Activated naive CD4-positive, alpha-beta T cell treated with anti-CD3 and anti-CD28 coated beads for 36 hours (primary cell): Measurements from ENCODE around the gene ALK. TPM values are rescaled to one million over a fixed set of nuclear protein-coding genes. Genes with fewer than 3 reads are reported as not detected.

Source experiments
- CTCF ChIA-PET: fragments of 350-600 bp; sonication (Branson Sonifier 250); formaldehyde crosslinking; loops from one replicate; lab custom pipeline; 2021; ENCODE audit warnings: antibody characterized with exemption; lab: Charles Lee
- DNase-seq: peaks from one replicate; pipeline ENCODE4 v3.0.0-alpha.2; 2020
- H3K27ac Mint-ChIP-seq: one replicate; pipeline ENCODE4 v1.8.0; 2021; ENCODE audit warnings: mild to moderate bottlenecking, mixed read lengths
- H3K27me3 Mint-ChIP-seq: one replicate; pipeline ENCODE4 v1.8.0; 2021; ENCODE audit warnings: low read depth, mixed read lengths
- H3K36me3 Mint-ChIP-seq: one replicate; pipeline ENCODE4 v1.8.0; 2021; ENCODE audit warnings: low read depth, mixed read lengths
- H3K4me1 Mint-ChIP-seq: one replicate; pipeline ENCODE4 v1.8.0; 2021; ENCODE audit warnings: low read depth, mixed read lengths
- H3K4me3 Mint-ChIP-seq: one replicate; pipeline ENCODE4 v1.8.0; 2021; ENCODE audit warnings: mild to moderate bottlenecking, moderate library complexity, mixed read lengths
- H3K9me3 Mint-ChIP-seq: one replicate; pipeline ENCODE4 v1.8.0; 2021; ENCODE audit warnings: mixed read lengths
- intact Hi-C: fragments of 100-400 bp; cut with micrococcal nuclease; formaldehyde crosslinking; loops from one replicate; pipeline ENCODE4 v1.15.1; 2023
- total RNA-seq, 2 experiments: library from RNA; stranded (reverse); gene quantifications; one replicate each; pipeline ENCODE4 v1.2.3, GENCODE V29; 2021

The ALK gene
- total RNA-seq, 2 experiments from 2014 or later: not detected

DNA sequence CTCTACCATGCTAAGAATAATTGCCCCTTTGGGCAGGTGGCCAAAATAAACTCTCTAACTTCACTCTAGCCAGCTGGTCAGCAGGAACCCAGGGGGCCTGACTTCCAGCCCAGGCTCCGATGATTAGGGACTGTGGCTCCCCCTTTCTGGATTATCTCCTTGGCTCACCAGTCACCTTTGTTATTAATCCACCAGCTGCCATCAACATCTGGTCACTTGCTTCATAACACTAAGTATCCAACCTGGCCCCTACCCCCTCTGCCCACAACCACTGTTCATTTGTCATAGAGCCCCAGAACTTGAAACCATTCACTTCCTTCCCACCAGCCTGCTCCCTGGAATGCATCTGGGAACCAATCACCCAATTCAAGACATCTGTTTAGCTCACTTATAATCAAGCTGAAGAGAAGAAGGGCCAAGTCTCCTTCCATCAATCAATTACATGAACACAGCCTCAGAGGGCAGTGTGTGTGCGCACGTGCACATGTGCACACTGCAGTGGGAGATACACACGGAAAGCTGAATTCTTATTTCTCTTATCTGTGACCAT, 215.1 kb downstream of the ALK start:
- peaks cover 2% of the 10 kb centered on the region for H3K27me3 Mint-ChIP-seq
- no peaks in the 10 kb centered on the region for H3K36me3 Mint-ChIP-seq
- DNase-seq: no peak
- no peaks in the 10 kb centered on the region for H3K9me3 Mint-ChIP-seq
- no peak overlapping the region for H3K4me3 Mint-ChIP-seq
- H3K27ac Mint-ChIP-seq: no peak overlapping the region
- CTCF ChIA-PET: no interaction called here
- intact Hi-C loops: no loop called here
- H3K4me1 Mint-ChIP-seq: no peaks in the 10 kb centered on the region

DNA sequence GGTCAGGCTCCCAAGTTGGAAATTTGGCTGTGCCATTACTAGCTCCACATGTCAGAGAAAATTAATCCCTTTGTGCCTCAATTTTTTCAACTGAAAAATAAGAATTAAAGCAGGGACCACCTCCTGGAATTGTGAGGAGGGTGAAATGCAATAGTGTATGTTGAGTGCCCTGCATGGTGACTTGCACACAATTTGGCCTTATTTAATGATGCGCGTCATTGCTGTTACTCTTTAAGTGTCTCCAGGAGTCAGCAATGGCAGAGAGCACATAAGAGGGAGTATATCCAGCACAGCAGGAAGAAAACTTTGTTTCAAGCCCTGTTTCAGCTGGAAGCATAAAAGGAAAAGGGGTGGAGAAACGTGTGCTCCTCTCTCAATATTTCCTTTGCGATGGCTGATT, 215.8 kb downstream of the ALK start:
- no peaks in the 10 kb centered on the region for H3K36me3 Mint-ChIP-seq
- H3K27me3 Mint-ChIP-seq: peaks cover 2% of the 10 kb centered on the region
- no peak for DNase-seq
- H3K4me1 Mint-ChIP-seq: no peaks in the 10 kb centered on the region
- no peak overlapping the region for H3K27ac Mint-ChIP-seq
- H3K9me3 Mint-ChIP-seq: no peaks in the 10 kb centered on the region
- intact Hi-C loops: no loop called here
- CTCF ChIA-PET: no interaction called here
- H3K4me3 Mint-ChIP-seq: no peak overlapping the region

DNA sequence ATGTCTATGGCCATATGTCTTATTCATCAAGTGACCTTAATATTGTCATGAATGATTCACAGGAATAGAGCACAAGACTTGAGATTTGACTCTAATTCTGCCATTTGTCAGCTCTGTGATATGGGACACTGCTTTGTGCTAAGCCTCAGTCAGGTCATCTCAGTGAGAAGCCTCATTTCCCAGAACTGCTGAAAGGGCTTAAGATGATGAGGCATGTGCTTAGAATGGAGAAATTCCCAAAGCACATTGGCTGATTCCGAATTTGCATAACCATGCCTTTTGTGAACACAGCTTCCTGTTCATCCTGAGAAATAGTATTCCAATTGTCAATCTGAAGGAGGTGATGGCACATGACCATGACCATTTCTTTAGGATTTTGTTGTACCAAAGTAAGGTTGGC, 218.1 kb downstream of the ALK start:
- H3K4me3 Mint-ChIP-seq: no peak overlapping the region
- H3K27ac Mint-ChIP-seq: no peak overlapping the region
- DNase-seq: no peak
- intact Hi-C loops: no loop called here
- peaks cover 2% of the 10 kb centered on the region for H3K27me3 Mint-ChIP-seq
- H3K4me1 Mint-ChIP-seq: no peaks in the 10 kb centered on the region
- H3K9me3 Mint-ChIP-seq: no peaks in the 10 kb centered on the region
- CTCF ChIA-PET: no interaction called here
- no peaks in the 10 kb centered on the region for H3K36me3 Mint-ChIP-seq

DNA sequence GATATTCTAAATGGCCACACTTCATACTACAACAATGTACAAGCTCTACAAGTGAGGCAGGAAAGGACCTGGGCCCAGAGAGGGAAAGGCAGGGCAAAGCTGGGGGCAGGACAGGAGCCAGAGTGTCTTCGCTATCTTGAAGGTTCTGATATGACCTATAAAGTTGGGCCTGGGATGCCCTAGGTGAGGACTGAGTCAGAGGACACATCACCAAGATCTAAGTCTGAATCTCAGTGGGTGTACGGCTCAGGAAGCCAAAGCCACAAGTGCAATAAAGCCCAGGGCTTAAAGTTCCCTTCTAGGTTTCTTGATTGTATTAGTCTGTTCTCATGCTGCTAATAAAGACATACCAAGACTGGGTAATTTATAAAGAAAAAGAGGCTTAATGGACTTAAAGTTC, 219.1 kb downstream of the ALK start:
- Mint-ChIP-seq H3K9me3 (no peaks in the 10 kb centered on the region), H3K4me3 (no peak overlapping the region), H3K27ac (no peak overlapping the region), H3K36me3 (no peaks in the 10 kb centered on the region), H3K4me1 (no peaks in the 10 kb centered on the region), H3K27me3 (peaks cover 2% of the 10 kb centered on the region)
- intact Hi-C loops: no loop called here
- CTCF ChIA-PET: interaction anchor here (0.7 kb wide), 1 partner anchor 345 kb away, joined by 4 read pairs; no protein-coding TSS in a partner anchor
- no peak for DNase-seq

DNA sequence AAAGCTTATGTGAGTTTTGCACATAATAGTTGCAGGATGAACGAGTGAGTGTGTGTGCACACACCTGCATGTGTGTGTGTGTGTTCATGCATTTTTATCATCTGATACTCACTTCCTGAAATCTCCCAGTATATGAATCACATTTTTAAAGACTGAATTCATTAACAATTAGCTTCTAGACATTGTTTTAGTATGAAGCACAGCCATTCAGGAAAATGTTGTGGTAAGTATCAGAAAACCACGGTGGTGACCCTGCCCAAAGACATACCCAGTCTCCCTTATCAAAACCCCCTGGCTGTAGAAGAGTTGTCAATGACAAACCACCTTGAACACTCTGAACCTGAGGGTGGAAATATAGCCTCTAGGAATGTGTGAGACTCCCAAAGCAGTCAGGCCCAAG, 220.8 kb downstream of the ALK start:
- CTCF ChIA-PET: no interaction called here
- intact Hi-C loops: no loop called here
- Mint-ChIP-seq H3K4me3 (no peak overlapping the region), H3K4me1 (no peaks in the 10 kb centered on the region), H3K27me3 (no peaks in the 10 kb centered on the region), H3K9me3 (no peaks in the 10 kb centered on the region), H3K36me3 (no peaks in the 10 kb centered on the region), H3K27ac (no peak overlapping the region)
- no peak for DNase-seq

DNA sequence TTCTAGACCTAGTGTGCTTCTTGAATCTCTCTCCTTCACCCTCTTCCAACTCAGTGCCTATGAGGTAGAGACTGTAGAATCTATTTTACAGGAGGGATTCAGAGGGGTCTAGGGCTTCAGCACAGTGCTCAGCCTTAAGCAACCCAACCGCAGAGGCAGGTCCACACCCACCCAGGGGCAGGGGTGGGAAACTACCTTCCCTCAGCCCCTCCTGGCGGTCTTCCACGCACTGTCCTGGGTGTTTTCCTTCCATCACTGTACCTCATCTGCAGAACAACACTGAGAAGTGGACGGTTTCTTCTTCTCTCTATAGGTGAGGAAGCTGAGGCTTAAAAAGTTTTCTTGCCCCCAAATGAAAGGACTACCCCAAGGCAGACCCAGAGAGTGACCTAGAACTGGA, 222.3 kb downstream of the ALK start:
- Mint-ChIP-seq H3K27ac (no peak overlapping the region), H3K4me1 (no peaks in the 10 kb centered on the region), H3K27me3 (no peaks in the 10 kb centered on the region), H3K4me3 (no peak overlapping the region), H3K36me3 (no peaks in the 10 kb centered on the region), H3K9me3 (no peaks in the 10 kb centered on the region)
- intact Hi-C loops: no loop called here
- CTCF ChIA-PET: no interaction called here
- no peak for DNase-seq

DNA sequence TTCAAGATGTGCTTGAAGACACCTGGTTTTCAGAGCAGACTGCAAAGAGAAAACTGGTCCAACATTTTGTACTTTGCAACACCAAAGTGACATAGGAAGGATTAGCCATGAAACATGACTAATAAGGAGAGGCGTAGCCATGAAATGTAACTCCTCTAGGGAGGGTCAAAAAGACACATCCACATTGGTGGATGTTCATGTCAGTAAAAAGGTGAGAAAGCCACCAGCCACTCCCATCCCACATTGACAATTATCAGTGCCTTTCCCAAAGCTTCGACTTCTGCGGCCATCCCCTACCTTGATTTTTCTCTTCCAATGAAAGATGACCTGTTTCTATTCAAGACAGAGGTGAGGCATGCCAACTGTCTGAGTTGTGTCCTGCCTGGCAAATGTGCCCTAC, 223.2 kb downstream of the ALK start:
- CTCF ChIA-PET: no interaction called here
- Mint-ChIP-seq H3K4me1 (no peaks in the 10 kb centered on the region), H3K27ac (no peak overlapping the region), H3K27me3 (no peaks in the 10 kb centered on the region), H3K9me3 (no peaks in the 10 kb centered on the region), H3K36me3 (no peaks in the 10 kb centered on the region), H3K4me3 (no peak overlapping the region)
- DNase-seq: no peak
- intact Hi-C loops: no loop called here

DNA sequence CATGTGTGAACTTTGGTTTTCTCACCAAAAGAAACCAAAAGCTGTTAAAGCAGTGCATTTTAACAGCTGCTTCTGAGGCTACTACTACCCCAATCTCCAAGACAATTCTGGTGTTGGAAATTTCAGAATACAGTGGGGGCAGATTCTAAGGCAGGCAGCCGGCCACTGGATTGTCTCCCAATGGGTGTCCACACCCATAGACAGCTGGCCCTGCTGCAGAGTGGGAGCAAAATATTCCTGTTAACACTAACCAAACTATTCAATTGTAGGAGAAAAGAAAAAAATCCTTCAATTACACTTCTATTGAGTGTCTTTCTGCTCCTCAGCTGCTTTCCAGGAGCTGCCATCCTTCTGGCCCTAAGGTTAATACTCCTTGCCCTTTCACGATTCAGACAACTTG, 223.7 kb downstream of the ALK start:
- intact Hi-C loops: no loop called here
- Mint-ChIP-seq H3K27me3 (no peaks in the 10 kb centered on the region), H3K4me1 (no peaks in the 10 kb centered on the region), H3K27ac (no peak overlapping the region), H3K9me3 (no peaks in the 10 kb centered on the region), H3K36me3 (no peaks in the 10 kb centered on the region), H3K4me3 (no peak overlapping the region)
- DNase-seq: no peak
- CTCF ChIA-PET: no interaction called here

DNA sequence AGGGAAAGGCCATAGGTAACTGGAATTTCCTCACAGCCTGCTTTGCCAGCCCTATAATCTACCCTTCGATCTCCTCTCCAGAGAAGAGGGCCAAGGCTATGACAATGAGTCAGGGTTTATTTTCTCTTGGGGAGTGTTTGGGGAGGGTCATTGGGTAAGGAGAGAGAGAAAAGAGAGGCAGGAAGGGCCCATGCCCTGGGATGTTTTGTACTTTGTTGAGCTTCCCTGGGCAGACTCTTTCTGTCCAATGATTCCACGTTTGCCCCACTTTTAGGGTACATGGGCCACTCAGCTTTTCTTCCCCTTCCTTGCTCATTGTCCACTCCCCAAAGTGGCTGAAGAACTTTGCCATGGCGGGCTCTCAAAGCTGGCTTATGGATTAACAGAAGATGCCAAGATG, 224.2 kb downstream of the ALK start:
- no peak overlapping the region for H3K27ac Mint-ChIP-seq
- no peaks in the 10 kb centered on the region for H3K4me1 Mint-ChIP-seq

DNA sequence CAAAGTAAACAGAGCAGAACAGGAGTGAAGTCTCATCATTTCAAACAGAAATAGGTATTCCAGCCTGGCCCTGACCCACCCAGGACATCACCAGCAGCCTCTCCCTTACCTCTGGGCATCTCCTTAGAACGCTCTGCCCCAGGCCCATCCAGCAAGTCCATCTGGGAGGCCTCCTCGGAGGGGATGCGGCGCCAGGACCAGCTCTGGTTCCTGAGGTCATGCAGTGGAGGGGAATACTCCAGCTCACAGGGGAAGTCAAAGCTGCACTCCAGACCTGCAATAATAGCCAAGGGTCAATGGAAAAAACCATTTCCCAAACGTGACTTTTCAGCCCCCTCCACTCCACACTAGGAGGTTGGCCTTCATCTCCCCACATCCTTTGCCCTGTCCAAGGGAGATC, 226.6 kb downstream of the ALK start:
- Mint-ChIP-seq H3K4me1 (no peaks in the 10 kb centered on the region), H3K4me3 (no peak overlapping the region), H3K36me3 (no peaks in the 10 kb centered on the region), H3K27me3 (peaks cover under 1% of the 10 kb centered on the region), H3K9me3 (no peaks in the 10 kb centered on the region), H3K27ac (no peak overlapping the region)
- no peak for DNase-seq
- CTCF ChIA-PET: no interaction called here
- intact Hi-C loops: no loop called here

More for the DNA sequence above, 224.2 kb downstream of the ALK start:
- Mint-ChIP-seq H3K36me3 (no peaks in the 10 kb centered on the region), H3K4me3 (no peak overlapping the region), H3K9me3 (no peaks in the 10 kb centered on the region), H3K27me3 (no peaks in the 10 kb centered on the region)
- DNase-seq: no peak
- intact Hi-C loops: no loop called here
- CTCF ChIA-PET: no interaction called here

DNA sequence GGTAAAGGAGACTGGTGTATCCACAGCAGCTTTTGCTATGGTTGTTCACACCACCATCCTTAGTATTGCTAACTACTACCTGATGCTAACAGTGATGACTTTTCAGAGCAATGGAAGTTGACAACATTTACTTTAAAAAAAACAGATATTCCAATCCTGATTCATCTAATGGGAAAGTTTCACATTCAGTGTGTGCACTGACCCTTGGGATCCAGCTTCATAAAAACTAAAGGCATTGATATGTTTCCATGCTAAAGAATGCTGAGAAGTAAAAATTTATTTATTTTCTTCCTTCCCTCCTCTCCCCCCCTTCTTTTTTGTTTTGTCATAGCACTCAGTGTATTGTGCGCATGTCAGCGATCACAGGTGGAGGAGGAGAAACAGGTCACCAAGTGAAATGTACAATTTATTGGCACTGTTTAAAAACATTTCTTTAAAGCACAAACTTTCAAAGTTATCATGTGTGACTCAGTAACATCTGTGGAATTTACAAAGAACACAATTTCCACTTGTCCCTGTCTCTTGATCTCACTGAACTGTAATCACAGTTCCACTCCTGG, 229.9 kb downstream of the ALK start:
- DNase-seq: no peak
- CTCF ChIA-PET: no interaction called here
- Mint-ChIP-seq H3K4me1 (no peaks in the 10 kb centered on the region), H3K36me3 (no peaks in the 10 kb centered on the region), H3K27me3 (peaks cover 4% of the 10 kb centered on the region), H3K4me3 (no peak overlapping the region), H3K27ac (no peak overlapping the region), H3K9me3 (no peaks in the 10 kb centered on the region)
- intact Hi-C loops: no loop called here

DNA sequence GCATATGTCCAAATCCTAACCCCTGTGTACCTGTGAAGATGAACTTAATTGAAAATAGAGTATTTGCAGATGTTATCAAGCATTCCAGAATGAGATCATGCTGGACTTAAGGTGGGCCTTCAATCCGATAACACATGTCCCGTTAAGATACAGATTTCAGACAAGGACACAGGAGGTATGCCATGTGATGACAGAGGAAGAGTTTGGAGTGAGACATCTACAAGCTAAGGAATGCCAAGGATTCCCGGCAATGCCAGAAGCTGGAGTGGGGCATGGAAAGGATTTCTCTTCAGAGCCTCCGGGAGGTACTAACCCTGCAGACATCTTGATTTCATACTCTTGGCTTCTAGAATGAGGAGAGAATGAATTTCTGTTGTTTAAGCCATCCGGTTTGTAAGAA, 231.7 kb downstream of the ALK start:
- CTCF ChIA-PET: no interaction called here
- DNase-seq: no peak
- no peaks in the 10 kb centered on the region for H3K36me3 Mint-ChIP-seq

DNA sequence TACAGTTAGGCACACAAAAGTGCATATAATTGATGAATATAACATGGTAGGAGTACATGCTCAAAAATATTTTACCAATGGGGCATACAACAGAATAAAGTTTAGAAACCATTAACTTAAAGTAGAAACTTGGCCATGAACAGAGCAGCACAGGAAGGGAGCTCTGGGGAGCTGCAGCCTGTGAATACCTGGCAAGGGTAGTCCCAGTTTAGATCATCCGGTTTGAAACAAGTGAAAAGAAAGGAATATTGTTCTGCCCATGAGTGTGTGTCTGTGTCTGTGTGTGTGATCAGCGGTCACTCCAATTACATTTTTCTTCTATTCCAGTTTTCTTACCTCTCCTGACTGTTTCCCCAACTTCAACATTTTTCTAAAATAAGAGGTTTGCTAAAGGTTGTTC, 233.0 kb downstream of the ALK start:
- Mint-ChIP-seq H3K4me1 (no peaks in the 10 kb centered on the region), H3K36me3 (no peaks in the 10 kb centered on the region), H3K9me3 (no peaks in the 10 kb centered on the region), H3K27ac (no peak overlapping the region), H3K4me3 (no peak overlapping the region), H3K27me3 (peaks cover 7% of the 10 kb centered on the region)
- CTCF ChIA-PET: no interaction called here
- no peak for DNase-seq
- intact Hi-C loops: no loop called here

More for the DNA sequence above, 231.7 kb downstream of the ALK start:
- Mint-ChIP-seq H3K27ac (no peak overlapping the region), H3K4me1 (no peaks in the 10 kb centered on the region), H3K4me3 (no peak overlapping the region), H3K9me3 (no peaks in the 10 kb centered on the region), H3K27me3 (peaks cover 7% of the 10 kb centered on the region)
- intact Hi-C loops: no loop called here
